Gastrocnemius medialis (tissue), 4 donors: ENCODE data around the gene EXD3.

ENCODE experiments used
- CTCF ChIP-seq, 5 experiments: fragments of 450-650 bp in 3 of 5; fragments of 200-600 bp in 2 of 5; sonication (generic) in 2 of 5; IDR thresholded peaks in 4 of 5; conservative IDR thresholded peaks in 1 of 5; 1 replicate in 4 of 5; 2 replicates in 1 of 5; pipeline ENCODE4 v1.5.1; 2016 to 2019; ENCODE audit warnings: antibody characterized with exemption in 5 of 5, mild to moderate bottlenecking in 3 of 5, moderate library complexity in 3 of 5
- POLR2A ChIP-seq, 2 donors: fragments of 450-650 bp; IDR thresholded peaks; one replicate each; pipeline ENCODE4 v1.6.1; 2017; ENCODE audit warnings: antibody characterized with exemption in 2 of 2, mild to moderate bottlenecking in 2 of 2, moderate library complexity in 2 of 2

GRCh38 chr9:137402746-137403145, 20.2 kb downstream of the EXD3 start:
- TF ChIP-seq CTCF (IDR thresholded peaks at IDR 0.05 in 4 of 5, conservative IDR thresholded peaks at IDR 0.05 in 1 of 5): no peak
- TF ChIP-seq POLR2A (IDR thresholded peaks at IDR 0.05): no peak
